Hematopoietic multipotent progenitor cell treated with erythropoietin and hydrocortisone succinate and interleukin-3 and kit ligand, for 8 days (in vitro differentiated cells): ENCODE results near the gene FARP1.

Source experiments
- DNase-seq: peaks from one replicate; pipeline ENCODE4 v3.0.0-alpha.2; 2015

Gene FARP1

DNA sequence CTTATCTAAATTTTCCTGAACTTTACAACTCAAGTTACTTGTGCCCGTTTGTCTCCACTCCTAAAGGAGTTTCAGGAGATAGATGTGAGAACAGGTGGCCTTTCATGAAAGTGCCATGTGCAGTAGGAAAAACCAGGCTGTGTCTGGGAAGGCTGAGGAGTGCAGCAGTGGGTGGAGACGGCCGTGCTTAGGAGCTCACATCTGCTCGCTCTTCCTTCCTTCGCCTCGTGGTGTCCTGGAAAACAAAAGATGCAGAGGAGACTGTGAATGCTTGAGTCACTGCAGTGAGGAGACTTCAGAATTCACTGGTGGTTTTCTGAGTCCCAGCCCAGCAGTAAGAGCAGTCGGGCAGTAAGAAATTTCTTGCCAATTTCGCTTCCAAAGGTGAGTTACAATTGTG, 172.6 kb downstream of the FARP1 start:
- no peak for DNase-seq

DNA sequence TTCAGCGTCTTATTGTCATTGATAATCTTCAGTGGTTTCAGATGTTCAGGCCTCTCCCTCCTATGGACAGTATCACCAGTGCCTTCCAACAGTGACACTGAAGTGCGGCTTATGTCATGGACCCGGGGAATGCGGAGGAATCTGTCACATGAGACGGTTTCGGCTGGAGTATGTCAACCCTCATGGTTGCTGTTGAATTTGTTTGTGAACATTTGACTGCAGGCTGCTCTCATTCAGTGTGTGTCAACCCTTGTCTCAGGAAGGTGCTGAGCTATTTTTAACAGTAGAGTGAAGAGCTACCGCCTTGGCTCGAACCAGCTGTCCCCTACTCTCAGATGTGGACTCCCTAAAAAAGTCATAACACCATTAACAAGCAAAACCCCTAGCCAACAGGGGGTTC, 173.0 kb downstream of the FARP1 start:
- no peak for DNase-seq

GRCh38 chr13:98317573-98318171, 174.8 kb downstream of the FARP1 start:
- no peak for DNase-seq

- no peak for DNase-seq
Measured at GRCh38 chr13:98318263-98318878, 175.5 kb downstream of the FARP1 start.

GRCh38 chr13:98320561-98321105, 177.7 kb downstream of the FARP1 start:
- DNase-seq = no peak

DNA sequence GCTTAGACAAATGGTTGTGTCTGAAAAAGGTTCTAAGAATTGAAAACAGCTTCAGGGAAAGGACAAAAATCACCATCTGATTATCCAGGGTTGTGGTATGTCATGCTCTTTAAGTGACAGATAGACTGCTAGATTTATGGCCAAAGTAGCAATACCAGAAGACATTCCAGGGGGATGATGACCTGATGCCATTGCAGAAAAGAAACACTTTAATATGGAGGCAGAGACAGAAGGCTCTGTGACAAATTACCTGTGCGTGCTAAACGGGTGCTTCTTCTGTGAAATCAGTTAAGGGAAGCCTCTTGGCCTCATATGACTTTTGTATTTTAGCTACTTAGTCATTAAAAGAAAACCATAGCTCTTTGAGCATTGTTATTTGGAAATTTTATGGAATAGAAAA, 178.5 kb downstream of the FARP1 start:
- DNase-seq = no peak

- DNase-seq = no peak
Measured at GRCh38 chr13:98322091-98322718, 179.3 kb downstream of the FARP1 start.

- no peak for DNase-seq
Measured at GRCh38 chr13:98324105-98324504, 181.2 kb downstream of the FARP1 start.

DNA sequence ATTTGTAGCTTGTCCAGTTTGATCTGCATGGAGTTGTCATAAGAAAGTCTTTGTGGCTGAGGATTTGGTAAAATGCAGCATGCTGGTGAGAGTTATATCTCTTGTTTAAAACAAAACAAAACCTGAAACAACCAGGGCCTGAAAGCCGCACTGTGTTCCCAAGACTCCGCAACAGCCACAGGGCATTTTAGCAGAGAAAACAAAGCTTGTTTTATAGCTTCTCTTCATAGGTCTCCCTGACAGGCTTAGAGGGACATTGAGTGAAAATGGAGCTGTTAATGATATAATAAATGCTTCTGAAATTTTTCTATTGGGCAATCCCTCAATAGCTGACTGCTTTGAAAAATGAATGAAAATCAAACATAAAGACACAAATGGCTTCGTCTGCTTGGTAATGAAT, 182.8 kb downstream of the FARP1 start:
- no peak for DNase-seq

DNA sequence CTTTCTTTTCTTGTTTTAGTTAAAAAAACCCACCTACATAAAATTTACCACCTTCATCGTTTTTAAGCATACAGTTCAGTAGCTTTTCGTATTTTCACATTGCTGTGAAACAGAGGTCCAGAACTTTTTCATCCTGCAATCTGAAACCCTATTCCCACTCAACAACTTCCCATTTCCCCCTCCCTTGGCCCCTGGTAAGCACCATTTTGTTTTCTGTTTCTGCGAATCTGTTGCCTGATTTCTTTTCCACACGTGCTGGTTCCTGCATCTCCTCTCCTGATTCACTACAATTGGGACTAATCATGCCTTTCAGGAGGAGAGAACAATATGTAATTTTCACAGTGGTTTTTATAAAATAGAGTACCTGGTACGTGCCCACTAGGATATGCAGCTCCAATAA, 183.4 kb downstream of the FARP1 start:
- DNase-seq = no peak

DNA sequence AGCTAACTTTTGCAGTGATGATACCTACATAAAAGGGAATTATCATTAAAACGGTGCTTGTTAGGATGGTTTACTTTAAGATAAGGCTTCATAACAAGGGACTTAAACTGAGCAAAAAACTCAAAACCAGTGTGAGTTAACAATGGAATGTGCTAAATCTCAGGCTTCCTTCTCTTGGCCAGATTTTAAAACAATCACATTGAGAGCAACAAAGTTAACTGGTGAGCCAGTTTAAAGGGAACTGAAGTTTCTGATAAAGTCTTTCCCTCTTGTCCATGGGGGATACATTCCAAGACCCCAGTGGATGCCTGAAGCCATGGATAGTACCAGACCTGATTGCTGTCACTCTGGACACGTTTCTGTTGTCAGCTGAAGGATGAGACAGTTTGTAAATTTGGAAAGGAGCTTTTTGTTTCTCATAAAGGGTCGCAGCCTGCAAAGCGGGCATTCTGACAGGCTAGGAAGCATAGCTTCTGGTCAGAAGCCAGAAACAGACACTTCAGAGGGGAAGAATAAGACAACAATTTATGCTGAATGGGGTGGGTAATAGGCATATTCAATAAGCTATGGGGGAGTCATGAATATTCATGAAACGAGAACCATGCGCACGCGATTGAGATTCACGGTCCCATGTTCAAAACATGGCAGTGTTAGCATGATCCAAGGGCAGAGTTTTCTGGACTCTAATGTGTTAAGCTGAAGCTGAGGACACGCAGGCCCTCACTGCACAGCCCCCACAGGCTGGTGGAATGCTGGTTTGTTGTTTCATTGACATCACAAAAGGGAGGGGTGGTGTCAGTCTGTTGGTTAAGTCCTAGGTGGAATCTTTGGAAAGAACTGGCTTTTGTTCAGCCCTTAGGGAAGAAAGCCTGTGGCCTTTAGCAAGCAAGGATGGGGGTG, 184.7 kb downstream of the FARP1 start:
- DNase-seq = no peak

- no peak for DNase-seq
Measured at GRCh38 chr13:98328511-98328910, 185.6 kb downstream of the FARP1 start.

DNA sequence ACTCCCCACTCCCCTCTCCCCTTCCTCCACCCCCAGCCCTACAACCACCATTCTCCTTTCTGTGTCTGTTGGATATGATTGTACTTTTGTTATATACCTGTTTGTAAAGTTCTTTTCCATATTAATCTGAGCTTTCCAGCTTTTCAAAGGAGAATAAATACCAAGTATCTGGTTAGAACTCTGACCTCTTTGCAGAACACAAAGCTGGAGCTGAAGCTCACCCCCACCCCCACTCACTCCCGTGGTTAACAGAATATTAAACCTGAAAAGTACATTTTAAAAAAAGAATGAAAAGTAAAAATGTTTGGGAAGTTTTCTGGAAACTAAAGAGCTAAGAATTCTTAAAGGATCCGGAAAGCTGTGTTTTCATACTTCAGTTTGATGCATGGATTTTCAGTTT, 189.3 kb downstream of the FARP1 start:
- DNase-seq = no peak

GRCh38 chr13:98332691-98333090, 189.8 kb downstream of the FARP1 start:
- DNase-seq = no peak

DNA sequence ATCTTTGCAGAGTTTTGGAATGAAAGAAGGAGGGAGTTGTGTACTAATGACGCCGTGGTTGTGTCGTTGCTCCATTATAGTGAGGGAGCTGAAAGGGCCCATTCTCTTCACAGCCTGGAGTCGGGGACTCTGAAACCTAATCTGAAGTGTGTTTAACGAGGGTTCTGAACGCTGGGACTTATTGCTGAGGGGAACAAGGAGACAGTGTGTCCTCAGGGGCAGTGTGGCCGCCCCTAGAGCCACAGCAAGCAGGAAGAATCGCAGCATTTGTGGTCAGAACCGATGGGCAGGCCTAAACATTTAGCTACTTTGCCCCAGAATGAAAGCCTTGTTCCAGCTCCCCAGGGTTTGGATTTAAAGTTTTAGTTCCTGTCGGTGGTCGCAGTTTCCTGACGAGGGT, 190.6 kb downstream of the FARP1 start:
- no peak for DNase-seq

DNA sequence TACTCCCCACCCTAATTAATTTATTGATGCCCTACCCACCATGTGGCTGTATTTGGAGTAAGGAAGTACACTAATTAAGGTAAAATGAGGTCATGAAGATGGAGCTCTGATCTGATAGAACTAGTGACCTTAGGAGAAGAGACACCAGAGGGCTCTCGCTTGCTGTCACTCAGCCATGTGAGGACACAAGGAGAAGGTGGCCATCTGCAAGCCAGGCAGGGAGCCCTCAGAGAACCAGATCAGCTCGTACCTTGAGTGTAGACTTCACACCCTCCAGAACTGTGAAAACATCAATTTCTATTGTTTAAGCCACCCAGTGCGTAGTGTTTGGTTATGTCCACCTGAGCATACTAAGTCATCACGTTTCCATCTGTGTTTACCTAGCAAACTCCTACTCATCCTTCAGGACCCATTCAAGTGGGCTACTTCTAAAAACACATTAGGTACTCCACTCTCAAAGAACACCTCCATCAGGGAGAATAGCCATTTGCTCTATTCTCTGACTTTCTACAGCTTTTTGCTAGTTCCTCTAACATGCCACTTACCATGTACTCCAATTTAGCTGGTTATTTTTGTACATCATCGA, 191.8 kb downstream of the FARP1 start:
- DNase-seq = no peak

- DNase-seq = no peak
Measured at GRCh38 chr13:98335721-98336120, 192.8 kb downstream of the FARP1 start.

- no peak for DNase-seq
Measured at GRCh38 chr13:98338310-98338709, 195.4 kb downstream of the FARP1 start.

GRCh38 chr13:98339684-98340425, 197.0 kb downstream of the FARP1 start:
- no peak for DNase-seq

DNA sequence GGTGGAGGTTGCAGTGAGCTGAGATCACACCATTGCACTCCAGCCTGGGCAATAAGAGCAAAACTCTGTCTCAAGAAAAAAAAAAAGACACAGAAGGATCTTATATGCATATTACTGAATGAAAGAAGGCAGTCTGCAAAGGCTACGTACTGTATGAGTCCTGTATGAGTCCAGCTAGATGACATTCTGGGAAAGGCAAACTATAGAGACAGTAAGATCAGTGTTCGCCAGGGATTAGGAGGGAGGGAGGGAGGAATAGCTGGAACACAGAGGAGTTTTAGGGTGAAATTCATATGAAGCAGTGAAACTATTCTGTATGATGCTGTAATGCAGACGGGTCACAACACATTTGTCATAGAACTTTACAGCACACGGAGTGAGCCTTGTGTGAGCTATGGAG, 200.1 kb downstream of the FARP1 start:
- DNase-seq = no peak

DNA sequence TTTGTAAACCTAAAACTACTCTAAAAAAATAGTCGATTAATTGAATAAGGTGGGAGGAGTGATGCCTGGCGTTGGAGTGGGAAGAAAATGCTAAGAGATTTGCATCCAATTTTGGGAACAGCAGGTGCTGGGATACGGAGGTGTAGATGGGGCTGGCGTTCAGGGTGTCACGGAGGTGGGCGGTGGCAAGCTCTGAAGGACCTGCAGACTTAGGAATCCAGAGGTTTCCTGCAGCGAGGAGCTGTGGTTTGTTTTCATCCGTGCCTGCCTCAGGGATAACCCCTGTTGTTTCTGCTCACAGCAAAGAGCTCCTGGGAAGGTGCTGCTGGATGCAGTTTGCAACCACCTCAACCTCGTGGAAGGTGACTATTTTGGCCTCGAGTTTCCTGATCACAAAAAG, 200.6 kb downstream of the FARP1 start:
- no peak for DNase-seq

GRCh38 chr13:98344392-98344791, 201.5 kb downstream of the FARP1 start:
- DNase-seq = no peak
